Keratinocyte (primary cell): Measurements from ENCODE around the gene CASP7. TPM values are rescaled to one million over a fixed set of nuclear protein-coding genes. Genes with fewer than 3 reads are reported as not detected.

ENCODE experiments used
- DNase-seq: peaks from one replicate; pipeline ENCODE4 v3.0.0-alpha.2; 2011; ENCODE audit warnings: low read depth, missing footprints, low spot score
- FAIRE-seq: peaks from 2 replicates; lab custom pipeline; 2011; peaks lifted over from hg19 to GRCh38; lab: Jason Lieb, UNC
- H2AFZ ChIP-seq: 2 replicates; pipeline ENCODE4 v1.6.0; 2012; ENCODE audit warnings: low read length, control low read depth, inconsistent platforms; ENCODE audit not compliant: control insufficient read depth
- H3K27ac ChIP-seq: 2 replicates; pipeline ENCODE4 v1.5.1; 2011; ENCODE audit warnings: low read length; ENCODE audit not compliant: control insufficient read depth, insufficient read depth
- H3K27me3 ChIP-seq: 3 replicates; pipeline ENCODE4 v1.6.0; 2011; ENCODE audit warnings: low read length; ENCODE audit not compliant: control insufficient read depth, insufficient read depth; ENCODE audit errors: extremely low read depth
- H3K36me3 ChIP-seq, 2 experiments: 2 replicates in 1 of 2; 3 replicates in 1 of 2; pipeline ENCODE4 v1.5.1; 2011; ENCODE audit warnings: low read length in 2 of 2, mild to moderate bottlenecking in 1 of 2; ENCODE audit not compliant: control insufficient read depth in 2 of 2, insufficient read depth in 2 of 2; ENCODE audit errors: extremely low read depth in 1 of 2
- H3K4me1 ChIP-seq: 3 replicates; pipeline ENCODE4 v1.5.1; 2011; ENCODE audit warnings: low read length; ENCODE audit not compliant: control insufficient read depth, insufficient read depth; ENCODE audit errors: extremely low read depth
- H3K4me2 ChIP-seq: 3 replicates; pipeline ENCODE4 v1.6.0; 2011; ENCODE audit warnings: low read depth, low read length; ENCODE audit not compliant: control insufficient read depth, insufficient read depth; ENCODE audit errors: extremely low read depth
- H3K4me3 ChIP-seq, 3 experiments: fragments of 200-600 bp in 1 of 3; sonication (generic) in 1 of 3; 2 replicates in 2 of 3; 3 replicates in 1 of 3; pipeline ENCODE4 v1.5.1; 2011 to 2016; ENCODE audit warnings: low read length in 3 of 3, mild to moderate bottlenecking in 3 of 3, control low read depth in 2 of 3, inconsistent platforms in 1 of 3, low read depth in 1 of 3, mixed read lengths in 1 of 3, mixed run types in 1 of 3, moderate library complexity in 1 of 3; ENCODE audit not compliant: control insufficient read depth in 2 of 3, insufficient read depth in 2 of 3; ENCODE audit errors: extremely low read depth in 1 of 3
- H3K79me2 ChIP-seq: 2 replicates; pipeline ENCODE4 v1.6.0; 2012; ENCODE audit warnings: low read length; ENCODE audit not compliant: control insufficient read depth, insufficient read depth
- H3K9ac ChIP-seq: 3 replicates; pipeline ENCODE4 v1.6.0; 2011; ENCODE audit warnings: low read length; ENCODE audit not compliant: control insufficient read depth, insufficient read depth; ENCODE audit errors: extremely low read depth
- H3K9me1 ChIP-seq: 3 replicates; pipeline ENCODE4 v1.6.0; 2011; ENCODE audit warnings: low read length; ENCODE audit not compliant: control insufficient read depth, insufficient read depth; ENCODE audit errors: extremely low read depth
- H3K9me3 ChIP-seq: 2 replicates; pipeline ENCODE4 v1.5.1; 2012; ENCODE audit warnings: low read depth, low read length; ENCODE audit not compliant: control insufficient read depth
- H4K20me1 ChIP-seq: 3 replicates; pipeline ENCODE4 v1.6.0; 2011; ENCODE audit warnings: low read length; ENCODE audit not compliant: control insufficient read depth, insufficient read depth; ENCODE audit errors: extremely low read depth
- EZH2 ChIP-seq: IDR thresholded peaks from one replicate; pipeline ENCODE4 v1.6.1; 2012; ENCODE audit warnings: inconsistent platforms, mild to moderate bottlenecking, low read length, moderate library complexity
- dilution Hi-C: fragments of 300-500 bp; cut with MboI; formaldehyde crosslinking; loops from one replicate; pipeline ENCODE4 v1.7.0; 2020; ENCODE audit warnings: low sequenced_read_pairs; ENCODE audit not compliant: extremely low pct_ligation_motif_present
- polyA plus RNA-seq, 5 experiments: library from polyadenylated mRNA; depleted of rRNA in 3 of 5; stranded (reverse) in 3 of 5; stranded (forward) in 1 of 5; unstranded in 1 of 5; fragments of >200 nt; gene quantifications; 1 replicate in 1 of 5; 2 replicates in 3 of 5; 3 replicates in 1 of 5; pipeline versions ENCODE4 v1.2.1 to v1.2.3, GENCODE V29; 2011 to 2012; ENCODE audit warnings: missing spikeins in 2 of 5, low read depth in 1 of 5, low replicate concordance in 1 of 5
- TF ChIP-seq, protein P1 (sequence below), 3 experiments: IDR thresholded peaks in 1 of 3; conservative IDR thresholded peaks in 1 of 3; optimal IDR thresholded peaks in 1 of 3; 2 replicates in 2 of 3; 3 replicates in 1 of 3; pipeline versions ENCODE3 to v1.5.1; 2011; ENCODE audit warnings: low read length in 3 of 3, mild to moderate bottlenecking in 3 of 3, moderate library complexity in 2 of 3, control low read depth in 1 of 3, inconsistent platforms in 1 of 3; ENCODE audit not compliant: insufficient read depth in 2 of 3; ENCODE audit errors: extremely low read depth in 1 of 3

The CASP7 gene
- polyA plus RNA-seq, 1 donor (not counting 4 experiments of a cell fraction or from before 2014, with no cell fraction given) = 23.2 TPM

DNA sequence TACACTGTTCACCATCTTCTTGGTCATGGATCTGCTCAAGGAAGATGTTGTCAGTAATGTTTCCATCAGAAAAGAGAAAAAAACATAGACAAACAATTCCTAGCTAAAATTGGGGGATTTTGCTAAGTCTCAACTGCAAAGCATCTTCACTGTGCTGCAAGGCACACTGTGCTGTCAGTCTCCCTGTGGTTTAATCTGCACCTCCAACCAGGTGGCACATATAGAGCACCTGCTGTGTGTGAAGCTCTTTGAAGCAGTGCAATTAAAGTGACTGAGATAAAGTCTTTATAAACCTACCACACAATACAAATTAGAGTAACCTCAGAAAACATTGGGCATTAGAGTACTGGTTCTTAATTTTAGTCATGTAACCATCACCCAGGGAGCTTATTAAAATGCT is 22.2 kb upstream of the CASP7 start:
- Histone ChIP-seq H3K36me3 (no peaks in the 10 kb centered on the region), H4K20me1 (no peaks in the 10 kb centered on the region), H3K27me3 (no peaks in the 10 kb centered on the region), H3K4me1 (no peaks in the 10 kb centered on the region), H3K9ac (no peak overlapping the region), H3K27ac (no peak overlapping the region), H3K79me2 (no peaks in the 10 kb centered on the region), H3K4me3 (no peak overlapping the region), H2AFZ (no peak overlapping the region), H3K9me3 (no peaks in the 10 kb centered on the region), H3K9me1 (no peaks in the 10 kb centered on the region), H3K4me2 (no peak overlapping the region)
- DNase-seq (no peak), FAIRE-seq (no peak)
- dilution Hi-C loops = no loop called here
- no peak for TF ChIP-seq EZH2
- TF ChIP-seq, protein P1, sequence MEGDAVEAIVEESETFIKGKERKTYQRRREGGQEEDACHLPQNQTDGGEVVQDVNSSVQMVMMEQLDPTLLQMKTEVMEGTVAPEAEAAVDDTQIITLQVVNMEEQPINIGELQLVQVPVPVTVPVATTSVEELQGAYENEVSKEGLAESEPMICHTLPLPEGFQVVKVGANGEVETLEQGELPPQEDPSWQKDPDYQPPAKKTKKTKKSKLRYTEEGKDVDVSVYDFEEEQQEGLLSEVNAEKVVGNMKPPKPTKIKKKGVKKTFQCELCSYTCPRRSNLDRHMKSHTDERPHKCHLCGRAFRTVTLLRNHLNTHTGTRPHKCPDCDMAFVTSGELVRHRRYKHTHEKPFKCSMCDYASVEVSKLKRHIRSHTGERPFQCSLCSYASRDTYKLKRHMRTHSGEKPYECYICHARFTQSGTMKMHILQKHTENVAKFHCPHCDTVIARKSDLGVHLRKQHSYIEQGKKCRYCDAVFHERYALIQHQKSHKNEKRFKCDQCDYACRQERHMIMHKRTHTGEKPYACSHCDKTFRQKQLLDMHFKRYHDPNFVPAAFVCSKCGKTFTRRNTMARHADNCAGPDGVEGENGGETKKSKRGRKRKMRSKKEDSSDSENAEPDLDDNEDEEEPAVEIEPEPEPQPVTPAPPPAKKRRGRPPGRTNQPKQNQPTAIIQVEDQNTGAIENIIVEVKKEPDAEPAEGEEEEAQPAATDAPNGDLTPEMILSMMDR (optimal IDR thresholded peaks at IDR 0.05 in 1 of 3, IDR thresholded peaks at IDR 0.05 in 1 of 3, conservative IDR thresholded peaks at IDR 0.05 in 1 of 3; ENCODE audit: extremely low read depth in 1 of 3, insufficient read depth in 2 of 3, low read length in 3 of 3) = no peak

DNA sequence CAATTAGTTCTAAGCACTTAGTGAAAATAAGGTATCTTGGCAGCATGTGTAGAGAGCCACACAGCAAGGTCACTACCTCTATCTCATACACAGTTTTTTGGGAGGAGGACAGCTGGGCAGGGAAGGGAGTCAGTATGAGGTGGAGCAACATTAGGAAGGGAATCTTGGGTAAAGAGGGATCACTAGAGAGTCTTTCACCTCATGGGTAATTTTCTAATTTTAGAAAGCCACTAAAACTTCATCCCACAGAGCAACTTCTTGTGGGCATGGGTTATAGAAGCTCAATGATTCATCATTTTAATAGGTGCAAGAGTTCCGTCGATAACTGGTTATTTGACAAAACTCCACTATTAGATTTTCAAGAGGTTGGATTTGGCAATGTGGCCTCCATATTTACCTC is 18.4 kb upstream of the CASP7 start:
- Histone ChIP-seq H3K4me2 (no peak overlapping the region), H3K36me3 (no peaks in the 10 kb centered on the region), H4K20me1 (no peaks in the 10 kb centered on the region), H3K27ac (no peak overlapping the region), H3K9me1 (no peaks in the 10 kb centered on the region), H3K27me3 (no peaks in the 10 kb centered on the region), H3K9me3 (no peaks in the 10 kb centered on the region), H3K4me1 (peaks cover 5% of the 10 kb centered on the region), H2AFZ (no peak overlapping the region), H3K9ac (no peak overlapping the region), H3K4me3 (no peak overlapping the region), H3K79me2 (no peaks in the 10 kb centered on the region)
- no peak for TF ChIP-seq EZH2
- TF ChIP-seq, protein P1 (optimal IDR thresholded peaks at IDR 0.05 in 1 of 3, IDR thresholded peaks at IDR 0.05 in 1 of 3, conservative IDR thresholded peaks at IDR 0.05 in 1 of 3; ENCODE audit: extremely low read depth in 1 of 3, insufficient read depth in 2 of 3, low read length in 3 of 3) = no peak
- FAIRE-seq (no peak), DNase-seq (no peak)
- dilution Hi-C loops = no loop called here
